22Rv1 (cell line): ENCODE results near the gene NCK2.

Source experiments
- CTCF ChIP-seq: fragments of 450-650 bp; IDR thresholded peaks from 2 replicates; pipeline ENCODE4 v1.5.1; 2017; ENCODE audit warnings: mild to moderate bottlenecking
- ZFX ChIP-seq: fragments of 450-650 bp; IDR thresholded peaks from 2 replicates; pipeline ENCODE4 v1.6.1; 2017; ENCODE audit warnings: antibody characterized with exemption, borderline replicate concordance

- TF ChIP-seq CTCF (no peak), ZFX (no peak)
Measured at GRCh38 chr2:105910497-105911238, 166.0 kb downstream of the NCK2 start.
